Measurements from ENCODE around the gene PPIB.

DNA sequence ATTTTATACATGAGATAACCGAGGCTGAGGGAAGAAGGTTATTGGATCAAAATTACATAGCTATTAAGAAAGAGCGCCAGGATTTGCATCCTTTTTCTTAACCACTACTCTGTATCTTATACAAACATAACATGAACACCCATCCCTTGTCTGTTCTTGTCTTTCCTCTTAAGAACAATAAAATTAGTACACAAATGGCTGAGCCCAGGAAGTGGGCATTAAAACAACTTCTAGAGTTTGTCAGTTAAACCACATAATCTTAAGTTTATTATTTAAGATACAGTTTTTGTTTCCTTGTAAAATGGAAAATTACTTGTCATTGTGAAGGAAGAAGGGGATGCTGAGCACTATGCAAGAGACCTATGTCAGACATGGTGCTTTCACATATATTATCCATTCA, 48.9 kb upstream of the PPIB start:
- no peak for TF ChIP-seq POLR2AphosphoS5 (IDR thresholded peaks at IDR 0.05; ENCODE audit: borderline replicate concordance, low read depth, low read length)
- no peak for TF ChIP-seq EZH2 (IDR thresholded peaks at IDR 0.05)
